T-helper 2 cell (primary cell): Measurements from ENCODE around the gene ARHGEF17.

Experiments used
- DNase-seq, 5 experiments: peaks; one replicate each; pipeline versions ENCODE4 v3.0.0 to v3.0.0-alpha.2; 2012 to 2022

Gene ARHGEF17

GRCh38 chr11:73315293-73316020 is 7.4 kb downstream of the ARHGEF17 start:
- DNase-seq: no peak

GRCh38 chr11:73316422-73316821 is 8.3 kb downstream of the ARHGEF17 start:
- DNase-seq: no peak

- no peak for DNase-seq
These were observed 9.3 kb downstream of the ARHGEF17 start for GRCh38 chr11:73317373-73317772.

- no peak for DNase-seq
These were observed 9.7 kb downstream of the ARHGEF17 start for GRCh38 chr11:73317803-73318202.

- no peak for DNase-seq
These were observed 10.5 kb downstream of the ARHGEF17 start for GRCh38 chr11:73318501-73319011.

GRCh38 chr11:73320763-73321603 is 12.9 kb downstream of the ARHGEF17 start:
- no peak for DNase-seq

GRCh38 chr11:73321604-73322381 is 13.7 kb downstream of the ARHGEF17 start:
- no peak for DNase-seq

- DNase-seq: no peak
These were observed 14.6 kb downstream of the ARHGEF17 start for GRCh38 chr11:73322382-73323306.

GRCh38 chr11:73323464-73323863 is 15.4 kb downstream of the ARHGEF17 start:
- no peak for DNase-seq

- DNase-seq: no peak
These were observed 16.0 kb downstream of the ARHGEF17 start for GRCh38 chr11:73324116-73324515.

- no peak for DNase-seq
These were observed 16.6 kb downstream of the ARHGEF17 start for GRCh38 chr11:73324665-73325035.

GRCh38 chr11:73325036-73325981 is 17.2 kb downstream of the ARHGEF17 start:
- no peak for DNase-seq

GRCh38 chr11:73326929-73327811 is 19.1 kb downstream of the ARHGEF17 start:
- DNase-seq: no peak

- no peak for DNase-seq
These were observed 19.8 kb downstream of the ARHGEF17 start for GRCh38 chr11:73327812-73328364.

GRCh38 chr11:73330569-73331093 is 22.6 kb downstream of the ARHGEF17 start:
- DNase-seq: no peak

GRCh38 chr11:73331138-73331916 is 23.3 kb downstream of the ARHGEF17 start:
- DNase-seq: no peak

GRCh38 chr11:73333173-73333572 is 25.1 kb downstream of the ARHGEF17 start:
- no peak for DNase-seq
